Gastrocnemius medialis (tissue), 4 donors: ENCODE data around the gene FAM3C.

Source experiments
- POLR2A ChIP-seq, 2 donors: fragments of 450-650 bp; IDR thresholded peaks; one replicate each; pipeline ENCODE4 v1.6.1; 2017; ENCODE audit warnings: antibody characterized with exemption in 2 of 2, mild to moderate bottlenecking in 2 of 2, moderate library complexity in 2 of 2
- TF ChIP-seq, protein P1 (sequence below), 5 experiments: fragments of 450-650 bp in 3 of 5; fragments of 200-600 bp in 2 of 5; sonication (generic) in 2 of 5; IDR thresholded peaks in 4 of 5; conservative IDR thresholded peaks in 1 of 5; 1 replicate in 4 of 5; 2 replicates in 1 of 5; pipeline ENCODE4 v1.5.1; 2016 to 2019; ENCODE audit warnings: antibody characterized with exemption in 5 of 5, mild to moderate bottlenecking in 3 of 5, moderate library complexity in 3 of 5

GRCh38 chr7:121373177-121373576, 22.9 kb downstream of the FAM3C start:
- TF ChIP-seq, protein P1, sequence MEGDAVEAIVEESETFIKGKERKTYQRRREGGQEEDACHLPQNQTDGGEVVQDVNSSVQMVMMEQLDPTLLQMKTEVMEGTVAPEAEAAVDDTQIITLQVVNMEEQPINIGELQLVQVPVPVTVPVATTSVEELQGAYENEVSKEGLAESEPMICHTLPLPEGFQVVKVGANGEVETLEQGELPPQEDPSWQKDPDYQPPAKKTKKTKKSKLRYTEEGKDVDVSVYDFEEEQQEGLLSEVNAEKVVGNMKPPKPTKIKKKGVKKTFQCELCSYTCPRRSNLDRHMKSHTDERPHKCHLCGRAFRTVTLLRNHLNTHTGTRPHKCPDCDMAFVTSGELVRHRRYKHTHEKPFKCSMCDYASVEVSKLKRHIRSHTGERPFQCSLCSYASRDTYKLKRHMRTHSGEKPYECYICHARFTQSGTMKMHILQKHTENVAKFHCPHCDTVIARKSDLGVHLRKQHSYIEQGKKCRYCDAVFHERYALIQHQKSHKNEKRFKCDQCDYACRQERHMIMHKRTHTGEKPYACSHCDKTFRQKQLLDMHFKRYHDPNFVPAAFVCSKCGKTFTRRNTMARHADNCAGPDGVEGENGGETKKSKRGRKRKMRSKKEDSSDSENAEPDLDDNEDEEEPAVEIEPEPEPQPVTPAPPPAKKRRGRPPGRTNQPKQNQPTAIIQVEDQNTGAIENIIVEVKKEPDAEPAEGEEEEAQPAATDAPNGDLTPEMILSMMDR (IDR thresholded peaks at IDR 0.05 in 4 of 5, conservative IDR thresholded peaks at IDR 0.05 in 1 of 5), result no peak
- no peak for TF ChIP-seq POLR2A (IDR thresholded peaks at IDR 0.05)
